Fibroblast of mammary gland (primary cell): ENCODE results near the gene NKD1.

Experiments
- DNase-seq: peaks from one replicate; pipeline ENCODE4 v3.0.0-alpha.2; 2010; ENCODE audit warnings: low read depth
- H3K4me3 ChIP-seq: 2 replicates; pipeline ENCODE4 v1.5.1; 2011; ENCODE audit warnings: low read depth, mild to moderate bottlenecking, low read length, moderate library complexity; ENCODE audit not compliant: control insufficient read depth
- CTCF ChIP-seq: conservative IDR thresholded peaks from 2 replicates; pipeline ENCODE4 v1.5.1; 2011; ENCODE audit warnings: low read depth, low read length, inconsistent platforms; ENCODE audit not compliant: control insufficient read depth, insufficient read depth

Gene NKD1

GRCh38 chr16:50555952-50556673 lies 7.9 kb downstream of the NKD1 start:
- no peak overlapping the region for H3K4me3 ChIP-seq
- no peak for DNase-seq
- no peak for TF ChIP-seq CTCF

- DNase-seq, result no peak
- TF ChIP-seq CTCF, result no peak
- no peak overlapping the region for H3K4me3 ChIP-seq
Measured at GRCh38 chr16:50557046-50557445, 8.8 kb downstream of the NKD1 start.

- DNase-seq, result no peak
- H3K4me3 ChIP-seq, result no peak overlapping the region
- TF ChIP-seq CTCF, result no peak
Measured at GRCh38 chr16:50558913-50559312, 10.7 kb downstream of the NKD1 start.

GRCh38 chr16:50559342-50559741 lies 11.1 kb downstream of the NKD1 start:
- TF ChIP-seq CTCF, result no peak
- no peak for DNase-seq
- H3K4me3 ChIP-seq, result no peak overlapping the region

DNA sequence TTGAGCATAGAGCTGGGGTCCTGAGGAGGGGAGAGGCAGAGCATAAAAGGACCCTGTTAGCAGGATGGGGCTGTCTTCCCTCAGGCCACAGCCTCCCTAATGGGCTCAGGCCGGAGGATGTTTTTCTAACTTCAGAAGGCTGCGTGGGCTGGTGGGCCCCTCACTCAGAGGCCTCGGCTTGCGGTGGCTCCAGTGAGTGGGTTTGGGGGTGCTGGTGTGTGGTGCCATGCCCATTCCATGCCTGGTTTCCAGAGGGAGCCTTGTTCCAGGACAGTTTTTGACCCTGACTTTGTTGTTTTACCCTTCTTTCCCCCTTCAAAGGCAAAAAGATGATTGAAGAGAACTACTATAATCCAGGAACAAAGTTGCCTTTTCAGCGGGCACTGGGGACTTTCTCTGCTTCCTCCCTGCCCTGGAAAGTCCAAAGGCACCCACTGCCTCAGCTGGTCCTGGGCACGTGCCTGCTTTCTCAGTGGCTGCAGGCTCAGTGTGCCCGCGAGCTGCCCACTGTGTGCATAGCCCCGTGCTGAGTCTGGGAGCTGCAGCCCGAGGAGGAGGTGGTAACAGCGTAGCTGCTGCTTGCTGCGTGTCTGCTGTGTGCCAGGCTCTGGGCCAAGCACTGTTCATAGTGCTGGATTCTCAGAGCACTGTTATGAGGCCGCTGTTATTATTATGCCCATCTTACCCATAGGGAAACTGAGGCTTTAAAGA lies 11.8 kb downstream of the NKD1 start:
- H3K4me3 ChIP-seq, result no peak overlapping the region
- TF ChIP-seq CTCF, result no peak
- no peak for DNase-seq

DNA sequence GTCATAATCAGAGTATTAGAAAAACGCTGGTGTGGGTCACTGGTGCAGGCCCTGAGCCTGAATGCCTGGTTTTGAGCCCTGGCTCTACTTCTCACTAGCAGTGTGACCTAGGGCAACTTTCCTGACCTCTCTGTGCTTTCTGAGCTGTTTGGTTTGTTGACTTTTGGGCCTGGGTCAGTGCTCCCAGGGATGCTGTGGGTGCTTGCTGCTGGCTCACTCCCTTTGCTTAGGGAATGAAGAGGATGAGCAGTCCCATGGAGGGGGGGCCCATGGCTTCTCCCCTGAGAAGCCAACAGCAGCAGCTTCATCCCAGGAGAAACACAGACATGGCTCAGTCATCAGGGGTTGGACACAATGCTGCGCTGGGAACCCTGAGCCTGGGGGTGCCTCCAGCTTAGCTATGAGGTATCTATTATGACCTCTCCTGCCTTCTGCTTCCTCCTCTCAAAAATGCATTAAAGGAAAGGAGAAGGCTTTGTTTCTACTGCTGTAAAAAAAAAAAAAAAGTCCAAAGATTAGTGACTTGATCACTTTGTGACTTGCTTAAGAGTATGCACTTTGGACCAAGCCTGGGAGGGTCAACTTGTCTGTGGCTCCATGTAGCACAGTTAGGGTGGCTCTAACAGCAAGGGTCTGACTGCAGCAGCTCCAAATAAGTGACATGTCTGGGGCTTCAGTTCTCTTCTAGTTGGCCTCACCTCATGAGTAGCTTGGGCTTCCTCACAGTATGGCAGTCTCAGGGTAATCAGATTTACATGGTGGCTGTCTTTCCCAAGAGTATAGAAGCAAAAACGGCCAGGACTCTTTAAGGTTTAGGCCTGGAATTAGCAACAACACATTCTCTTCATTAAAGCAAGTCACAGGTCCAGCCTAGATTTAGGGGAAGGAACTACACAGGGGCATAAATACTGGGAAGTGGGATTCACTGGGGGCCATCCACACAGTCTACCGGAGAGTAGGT lies 13.0 kb downstream of the NKD1 start:
- TF ChIP-seq CTCF, result no peak
- H3K4me3 ChIP-seq, result no peak overlapping the region
- DNase-seq, result no peak
